NCI-H1694 (cell line): ENCODE measurements around the gene TECTA.
"Not testable (repeated sequence)": the region's sequence is repeated elsewhere in the genome, so short reads cannot be mapped to it uniquely, and the experiment has no call there.

Experiments used
- DNase-seq: peaks from one replicate; lab custom pipeline; 2025; lab: John Stamatoyannopoulos, UW

TECTA gene

DNA sequence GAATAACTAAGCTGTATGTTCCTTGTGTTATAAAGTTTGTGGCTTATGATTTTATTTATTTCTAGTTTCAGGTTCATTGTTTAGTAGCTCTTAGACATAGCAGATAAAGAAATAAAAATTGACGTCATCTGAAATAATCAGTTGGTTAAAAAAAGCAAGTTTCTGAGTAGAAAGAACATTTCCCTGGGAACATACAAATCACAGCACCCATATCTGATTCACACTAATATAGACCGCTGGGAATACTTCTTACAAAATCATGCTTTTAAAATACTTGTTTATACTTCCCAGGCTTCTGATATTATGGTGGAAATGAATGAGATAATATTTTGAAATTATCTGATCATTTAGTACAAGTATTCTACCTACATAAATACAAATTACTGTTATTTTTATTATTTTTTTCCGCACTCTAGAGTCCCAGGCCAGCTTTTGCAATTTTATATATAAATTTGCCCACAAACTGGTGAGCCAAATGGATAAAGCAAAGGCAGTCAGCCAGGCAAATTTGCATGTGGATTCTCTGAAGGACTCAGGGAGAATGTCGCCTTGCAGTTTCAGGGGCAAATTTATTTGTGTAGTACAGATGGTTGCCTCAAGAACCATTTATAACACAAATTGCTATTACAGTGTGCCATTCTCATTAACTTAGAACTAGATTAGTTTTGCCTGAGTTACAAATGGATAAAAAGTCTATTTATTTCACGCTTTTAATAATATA is 128.6 kb downstream of the TECTA start:
- no peak for DNase-seq

- DNase-seq, result no peak
These were observed 130.7 kb downstream of the TECTA start for GRCh38 chr11:121231576-121232278.

DNA sequence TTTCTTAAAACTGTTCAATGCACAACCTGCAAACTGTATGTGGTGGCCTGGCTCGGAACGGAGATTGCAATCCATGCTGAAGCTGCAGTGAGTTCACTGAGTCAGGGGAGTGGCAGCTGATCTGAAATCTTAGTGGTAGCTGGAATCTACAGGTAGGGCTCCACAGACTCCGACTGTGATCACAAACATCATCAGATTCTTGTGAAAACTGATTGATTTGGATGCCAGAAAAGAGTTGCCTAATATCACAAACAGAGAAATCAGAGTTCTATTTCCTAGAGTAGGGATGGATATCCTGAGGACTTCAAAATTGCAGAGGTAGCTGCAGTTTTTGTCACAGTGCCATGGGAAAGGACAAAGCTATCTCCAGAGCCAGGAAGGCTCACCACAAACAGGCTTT is 134.0 kb downstream of the TECTA start:
- DNase-seq, result no peak

- DNase-seq, result no peak
These were observed 135.3 kb downstream of the TECTA start for GRCh38 chr11:121236115-121237001.

- DNase-seq, result not testable (repeated sequence)
These were observed 136.2 kb downstream of the TECTA start for GRCh38 chr11:121237247-121237646.

- no peak for DNase-seq
These were observed 136.9 kb downstream of the TECTA start for GRCh38 chr11:121237686-121238658.

GRCh38 chr11:121238956-121239355 is 137.9 kb downstream of the TECTA start:
- DNase-seq, result no peak

DNA sequence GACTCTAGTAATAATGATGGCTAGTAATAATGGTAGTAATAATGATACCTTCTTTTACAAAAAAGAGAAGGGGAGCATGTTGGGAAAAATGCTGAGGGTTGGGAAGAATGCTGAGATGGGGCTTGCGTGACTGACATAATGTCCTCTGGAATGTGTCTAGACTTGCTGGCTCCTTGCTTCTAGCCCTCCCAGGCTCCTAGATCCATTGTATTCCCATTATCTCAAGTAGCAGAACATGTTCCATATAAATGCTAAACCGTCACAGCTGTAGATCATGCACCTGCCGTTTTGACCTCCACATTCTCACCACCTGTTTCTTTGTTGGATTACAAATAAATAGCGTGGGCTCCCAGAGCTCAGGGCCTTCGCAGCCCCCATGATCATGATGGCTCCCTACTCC is 139.0 kb downstream of the TECTA start:
- DNase-seq, result not testable (repeated sequence)

DNA sequence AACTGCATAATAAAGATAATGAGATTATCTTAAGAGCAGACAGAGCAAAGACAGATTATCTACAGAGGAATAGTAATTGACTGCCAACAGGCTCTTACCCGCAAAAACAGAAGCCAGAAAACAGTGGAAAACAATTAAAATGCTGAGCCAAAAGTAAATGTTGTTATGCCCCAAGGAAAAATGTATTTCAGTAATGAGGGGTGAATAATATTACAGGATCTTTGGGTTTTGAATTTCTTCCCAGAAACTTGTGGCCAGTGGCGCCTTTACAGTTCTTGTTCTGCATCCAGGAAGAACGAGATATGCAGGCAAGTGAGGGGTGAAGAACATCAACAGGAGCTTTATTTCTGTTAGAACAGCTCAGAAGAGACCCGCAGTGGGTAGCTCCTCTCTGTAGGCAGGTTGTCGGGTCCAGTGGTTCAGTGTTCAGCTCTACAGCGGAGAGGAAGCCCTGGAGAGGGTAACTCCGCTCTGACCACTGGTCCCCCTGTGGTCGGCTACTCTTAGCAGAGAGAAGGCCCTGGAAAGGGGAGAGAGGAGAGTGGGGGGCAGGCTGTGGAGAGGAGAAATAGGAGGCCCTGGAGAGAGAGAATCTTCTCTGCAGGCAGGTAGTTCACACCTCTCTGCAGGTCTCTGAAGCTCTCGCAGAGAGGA is 139.7 kb downstream of the TECTA start:
- DNase-seq, result no peak
